ENCODE data around the gene ACBD7. TPM values are rescaled to one million over a fixed set of nuclear protein-coding genes. Genes with fewer than 3 reads are reported as not detected.

ACBD7 gene
- total and polyA plus RNA-seq, 3 donors from 2014 or later = 5.6 to 7.7 (median 6.6) TPM

- no peaks in the 10 kb centered on the region for H3K27me3 ChIP-seq
- no peaks in the 10 kb centered on the region for H3K9me3 ChIP-seq
- no peaks in the 10 kb centered on the region for H3K36me3 ChIP-seq (ENCODE audit: low read depth, missing control alignments)
- no peak for TF ChIP-seq POLR2A (IDR thresholded peaks at IDR 0.05)
- TF ChIP-seq, protein P1, sequence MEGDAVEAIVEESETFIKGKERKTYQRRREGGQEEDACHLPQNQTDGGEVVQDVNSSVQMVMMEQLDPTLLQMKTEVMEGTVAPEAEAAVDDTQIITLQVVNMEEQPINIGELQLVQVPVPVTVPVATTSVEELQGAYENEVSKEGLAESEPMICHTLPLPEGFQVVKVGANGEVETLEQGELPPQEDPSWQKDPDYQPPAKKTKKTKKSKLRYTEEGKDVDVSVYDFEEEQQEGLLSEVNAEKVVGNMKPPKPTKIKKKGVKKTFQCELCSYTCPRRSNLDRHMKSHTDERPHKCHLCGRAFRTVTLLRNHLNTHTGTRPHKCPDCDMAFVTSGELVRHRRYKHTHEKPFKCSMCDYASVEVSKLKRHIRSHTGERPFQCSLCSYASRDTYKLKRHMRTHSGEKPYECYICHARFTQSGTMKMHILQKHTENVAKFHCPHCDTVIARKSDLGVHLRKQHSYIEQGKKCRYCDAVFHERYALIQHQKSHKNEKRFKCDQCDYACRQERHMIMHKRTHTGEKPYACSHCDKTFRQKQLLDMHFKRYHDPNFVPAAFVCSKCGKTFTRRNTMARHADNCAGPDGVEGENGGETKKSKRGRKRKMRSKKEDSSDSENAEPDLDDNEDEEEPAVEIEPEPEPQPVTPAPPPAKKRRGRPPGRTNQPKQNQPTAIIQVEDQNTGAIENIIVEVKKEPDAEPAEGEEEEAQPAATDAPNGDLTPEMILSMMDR (IDR thresholded peaks at IDR 0.05) = no peak
- intact Hi-C loops (cut with DNase I; ENCODE audit: low total_unique reads) = no loop called here
- no peak overlapping the region for H3K27ac ChIP-seq
- no peaks in the 10 kb centered on the region for H3K4me1 ChIP-seq
- H3K4me3 ChIP-seq = no peak overlapping the region
- DNase-seq = no peak
- WGBS, 2 donors = 93 to 96% methylated on average over 13 of the region's 13 CpGs
These were observed 24.1 kb upstream of the ACBD7 start for GRCh38 chr10:15112657-15113056.

GRCh38 chr10:15106352-15107013 is 17.9 kb upstream of the ACBD7 start:
- H3K36me3 ChIP-seq (ENCODE audit: low read depth, missing control alignments) = no peaks in the 10 kb centered on the region
- H3K27ac ChIP-seq = no peak overlapping the region
- no peaks in the 10 kb centered on the region for H3K9me3 ChIP-seq
- no peaks in the 10 kb centered on the region for H3K27me3 ChIP-seq
- peak; percentile 85 for DNase-seq
- H3K4me1 ChIP-seq = no peaks in the 10 kb centered on the region
- no peak overlapping the region for H3K4me3 ChIP-seq
- TF ChIP-seq POLR2A (IDR thresholded peaks at IDR 0.05) = no peak
- TF ChIP-seq, protein P1 (IDR thresholded peaks at IDR 0.05) = peak; percentile 72 to 84 (median 76)
- intact Hi-C loops (cut with DNase I; ENCODE audit: low total_unique reads) = no loop called here
- WGBS, 2 donors = 54 to 62% methylated on average over 8 of the region's 8 CpGs

DNA sequence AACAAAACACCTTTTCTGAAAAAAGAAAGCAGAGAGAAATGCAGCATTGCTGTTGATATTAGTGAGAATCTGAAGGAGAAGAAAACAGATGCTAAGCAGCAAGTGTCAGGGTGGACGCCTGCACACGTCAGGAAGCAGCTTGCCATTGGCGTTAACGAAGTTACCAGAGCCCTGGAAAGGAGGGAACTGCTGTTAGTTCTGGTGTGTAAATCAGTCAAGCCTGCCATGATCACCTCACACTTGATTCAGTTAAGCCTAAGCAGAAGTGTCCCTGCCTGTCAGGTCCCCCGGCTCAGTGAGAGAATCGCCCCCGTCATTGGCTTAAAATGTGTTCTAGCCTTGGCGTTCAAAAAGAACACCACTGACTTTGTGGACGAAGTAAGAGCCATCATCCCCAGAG is 14.9 kb upstream of the ACBD7 start:
- H3K4me3 ChIP-seq = no peak overlapping the region
- WGBS, 2 donors = 79 to 83% methylated on average over 9 of the region's 9 CpGs
- intact Hi-C loops (cut with DNase I; ENCODE audit: low total_unique reads) = no loop called here
- H3K4me1 ChIP-seq = peaks cover 7% of the 10 kb centered on the region
- TF ChIP-seq POLR2A (IDR thresholded peaks at IDR 0.05) = no peak
- TF ChIP-seq, protein P1 (IDR thresholded peaks at IDR 0.05) = no peak
- H3K27ac ChIP-seq = no peak overlapping the region
- no peaks in the 10 kb centered on the region for H3K9me3 ChIP-seq
- no peaks in the 10 kb centered on the region for H3K36me3 ChIP-seq (ENCODE audit: low read depth, missing control alignments)
- no peaks in the 10 kb centered on the region for H3K27me3 ChIP-seq
- peak; percentile 7 for DNase-seq

- WGBS, 2 donors = 47 to 60% methylated on average over 4 of the region's 4 CpGs
- Histone ChIP-seq H3K36me3 (ENCODE audit: low read depth, missing control alignments) (no peaks in the 10 kb centered on the region), H3K27ac (no peak overlapping the region), H3K9me3 (no peaks in the 10 kb centered on the region), H3K4me3 (no peak overlapping the region), H3K4me1 (peaks cover 7% of the 10 kb centered on the region), H3K27me3 (no peaks in the 10 kb centered on the region)
- intact Hi-C loops (cut with DNase I; ENCODE audit: low total_unique reads) = loop anchor here (10.0 kb wide), 1 partner anchor 145 kb away; the partner anchor contains the start of genes DCLRE1C and MEIG1
- DNase-seq = no peak
- TF ChIP-seq, protein P1 (IDR thresholded peaks at IDR 0.05) = no peak
These were observed 11.3 kb upstream of the ACBD7 start for GRCh38 chr10:15099886-15100285.

All from testis (tissue), 3 donors.